GM12891 (cell line): ENCODE results near the gene ARL10.

ENCODE experiments used
- POLR2AphosphoS5 ChIP-seq: IDR thresholded peaks from 2 replicates; pipeline ENCODE4 v1.6.1; 2011; ENCODE audit warnings: low read depth, low read length, control low read depth
- POU2F2 ChIP-seq: IDR thresholded peaks from 2 replicates; pipeline ENCODE4 v1.6.1; 2011; ENCODE audit warnings: low read depth, mild to moderate bottlenecking, control low read depth, low read length, moderate library complexity

GRCh38 chr5:176366232-176366894, 1.1 kb downstream of the ARL10 start:
- TF ChIP-seq POLR2AphosphoS5 (no peak), POU2F2 (no peak)
